Skin of body (tissue), 2 donors: ENCODE data around the gene PROK1. TPM values are rescaled to one million over a fixed set of nuclear protein-coding genes. Genes with fewer than 3 reads are reported as not detected.
"Not testable (repeated sequence)": the region's sequence is repeated elsewhere in the genome, so short reads cannot be mapped to it uniquely, and the experiment has no call there.

Source experiments
- DNase-seq: peaks from one replicate; lab custom pipeline; 2025; lab: John Stamatoyannopoulos, UW
- total RNA-seq: library from RNA; depleted of rRNA; stranded (reverse); fragments of >200 nt; gene quantifications from one replicate; pipeline ENCODE4 v1.2.3, GENCODE V29; 2014

PROK1 gene
- total RNA-seq, 1 donor from 2014 or later: not detected

- DNase-seq: no peak
Observed at GRCh38 chr1:110433803-110434202, 17.1 kb upstream of the PROK1 start.

GRCh38 chr1:110434946-110435345 lies 16.0 kb upstream of the PROK1 start:
- DNase-seq: no peak

- peak; percentile 2 for DNase-seq
Observed at GRCh38 chr1:110436635-110437034, 14.3 kb upstream of the PROK1 start.

- not testable (repeated sequence) for DNase-seq
Observed at GRCh38 chr1:110437645-110438299, 13.2 kb upstream of the PROK1 start.

GRCh38 chr1:110438893-110439292 lies 12.1 kb upstream of the PROK1 start:
- no peak for DNase-seq

- DNase-seq: not testable (repeated sequence)
Observed at GRCh38 chr1:110439873-110440272, 11.1 kb upstream of the PROK1 start.

GRCh38 chr1:110440877-110441276 lies 10.1 kb upstream of the PROK1 start:
- DNase-seq: no peak

GRCh38 chr1:110441888-110442287 lies 9.1 kb upstream of the PROK1 start:
- no peak for DNase-seq

- no peak for DNase-seq
Observed at GRCh38 chr1:110443451-110443850, 7.5 kb upstream of the PROK1 start.

- DNase-seq: no peak
Observed at GRCh38 chr1:110444561-110444960, 6.4 kb upstream of the PROK1 start.

GRCh38 chr1:110449661-110450651 lies 993 bp upstream of the PROK1 start:
- no peak for DNase-seq

GRCh38 chr1:110452330-110452729 lies 1.4 kb downstream of the PROK1 start:
- DNase-seq: no peak

GRCh38 chr1:110453829-110454228 lies 2.9 kb downstream of the PROK1 start:
- no peak for DNase-seq

GRCh38 chr1:110454328-110454727 lies 3.4 kb downstream of the PROK1 start:
- DNase-seq: no peak

- DNase-seq: no peak
Observed at GRCh38 chr1:110455151-110455550, 4.2 kb downstream of the PROK1 start.

- DNase-seq: no peak
Observed at GRCh38 chr1:110457206-110457605, 6.3 kb downstream of the PROK1 start.

GRCh38 chr1:110460253-110461220 lies 9.6 kb downstream of the PROK1 start:
- peak; percentile 66 for DNase-seq

GRCh38 chr1:110462093-110462492 lies 11.1 kb downstream of the PROK1 start:
- no peak for DNase-seq

GRCh38 chr1:110462964-110463363 lies 12.0 kb downstream of the PROK1 start:
- DNase-seq: peak; percentile 3

GRCh38 chr1:110463725-110464124 lies 12.8 kb downstream of the PROK1 start:
- no peak for DNase-seq

- no peak for DNase-seq
Observed at GRCh38 chr1:110464340-110464739, 13.4 kb downstream of the PROK1 start.
